Panc1 (cell line): ENCODE data around the gene ZNF778.

Source experiments
- POLR2AphosphoS5 ChIP-seq: IDR thresholded peaks from 2 replicates; pipeline ENCODE4 v1.6.1; 2012; ENCODE audit warnings: mild to moderate bottlenecking, low read depth, low read length, moderate library complexity
- SIN3A ChIP-seq: IDR thresholded peaks from 2 replicates; pipeline ENCODE4 v1.6.1; 2012; ENCODE audit warnings: low read depth, mild to moderate bottlenecking, low read length, moderate library complexity, borderline replicate concordance; ENCODE audit not compliant: insufficient read depth
- TF ChIP-seq, protein P1 (sequence below): fragments of 450-650 bp; IDR thresholded peaks from 2 replicates; pipeline ENCODE4 v1.5.1; 2017; ENCODE audit warnings: mild to moderate bottlenecking

DNA sequence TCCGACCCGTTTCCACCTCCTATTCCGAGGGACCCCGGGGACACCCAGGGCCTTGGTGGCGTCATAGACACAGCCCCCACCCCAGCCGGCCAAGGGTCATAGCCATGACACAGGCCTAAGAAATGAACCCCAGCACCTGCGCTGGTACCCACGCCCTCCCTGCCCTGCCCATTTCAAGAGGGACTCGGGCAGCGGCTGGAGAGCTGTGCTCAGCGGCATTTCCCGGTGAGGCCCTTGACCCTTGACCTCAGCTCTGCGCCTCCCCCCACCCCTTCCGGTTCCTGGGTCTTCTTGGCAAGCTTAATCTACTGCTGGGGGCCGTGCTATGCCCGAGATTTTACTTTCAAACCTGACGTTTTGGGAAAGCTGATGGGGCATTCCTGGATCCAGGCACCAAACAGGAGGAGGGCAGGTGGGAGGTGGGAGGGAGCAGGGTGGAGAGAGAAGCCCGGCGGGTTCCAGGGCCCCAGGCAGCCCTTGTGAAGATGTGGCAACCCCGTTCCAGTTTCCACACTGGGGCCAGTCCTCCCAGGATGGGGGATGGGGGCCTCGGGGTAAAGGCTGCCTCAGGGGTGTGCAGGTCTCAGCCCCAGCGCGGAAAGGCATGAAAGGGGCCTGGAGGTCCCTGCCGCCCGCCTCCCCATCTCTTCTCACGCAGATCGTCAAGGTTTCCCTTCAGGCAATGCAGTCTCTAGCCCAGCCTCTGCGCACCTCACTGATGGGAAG is 17.2 kb upstream of the ZNF778 start, which contains the start of gene SLC22A31:
- TF ChIP-seq, protein P1, sequence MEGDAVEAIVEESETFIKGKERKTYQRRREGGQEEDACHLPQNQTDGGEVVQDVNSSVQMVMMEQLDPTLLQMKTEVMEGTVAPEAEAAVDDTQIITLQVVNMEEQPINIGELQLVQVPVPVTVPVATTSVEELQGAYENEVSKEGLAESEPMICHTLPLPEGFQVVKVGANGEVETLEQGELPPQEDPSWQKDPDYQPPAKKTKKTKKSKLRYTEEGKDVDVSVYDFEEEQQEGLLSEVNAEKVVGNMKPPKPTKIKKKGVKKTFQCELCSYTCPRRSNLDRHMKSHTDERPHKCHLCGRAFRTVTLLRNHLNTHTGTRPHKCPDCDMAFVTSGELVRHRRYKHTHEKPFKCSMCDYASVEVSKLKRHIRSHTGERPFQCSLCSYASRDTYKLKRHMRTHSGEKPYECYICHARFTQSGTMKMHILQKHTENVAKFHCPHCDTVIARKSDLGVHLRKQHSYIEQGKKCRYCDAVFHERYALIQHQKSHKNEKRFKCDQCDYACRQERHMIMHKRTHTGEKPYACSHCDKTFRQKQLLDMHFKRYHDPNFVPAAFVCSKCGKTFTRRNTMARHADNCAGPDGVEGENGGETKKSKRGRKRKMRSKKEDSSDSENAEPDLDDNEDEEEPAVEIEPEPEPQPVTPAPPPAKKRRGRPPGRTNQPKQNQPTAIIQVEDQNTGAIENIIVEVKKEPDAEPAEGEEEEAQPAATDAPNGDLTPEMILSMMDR, result no peak
- TF ChIP-seq POLR2AphosphoS5 (no peak), SIN3A (no peak)
